Neural crest cell (in vitro differentiated cells): Measurements from ENCODE around the gene ARHGAP45. TPM values are rescaled to one million over a fixed set of nuclear protein-coding genes. Genes with fewer than 3 reads are reported as not detected.
A peak's percentile ranks its signal among the peaks of the same experiment; 100 is the strongest.

Experiments
- DNase-seq: peaks from one replicate; pipeline ENCODE4 v3.0.0; 2021; ENCODE audit warnings: low read depth, mixed read lengths, low spot score
- H3K27ac Mint-ChIP-seq: one replicate; pipeline ENCODE4 v1.8.0; 2021; ENCODE audit warnings: mild to moderate bottlenecking, mixed read lengths; ENCODE audit not compliant: unreplicated experiment
- H3K27me3 Mint-ChIP-seq: 2 replicates; pipeline ENCODE4 v1.8.0; 2021; ENCODE audit warnings: low read depth, mild to moderate bottlenecking, mixed read lengths
- H3K36me3 Mint-ChIP-seq: 2 replicates; pipeline ENCODE4 v1.8.0; 2021; ENCODE audit warnings: low read depth, mild to moderate bottlenecking, mixed read lengths
- H3K4me1 Mint-ChIP-seq: 2 replicates; pipeline ENCODE4 v1.8.0; 2021; ENCODE audit warnings: mixed read lengths
- H3K4me3 Mint-ChIP-seq: one replicate; pipeline ENCODE4 v1.8.0; 2021; ENCODE audit warnings: mild to moderate bottlenecking, mixed read lengths
- H3K9me3 Mint-ChIP-seq: 2 replicates; pipeline ENCODE4 v1.8.0; 2021; ENCODE audit warnings: mixed read lengths
- total RNA-seq: library from RNA; stranded (reverse); gene quantifications from 2 replicates; pipeline ENCODE4 v1.2.1, GENCODE V29; 2021
- TF ChIP-seq, protein P1 (sequence below): fragments of 200-600 bp; sonication (generic); conservative IDR thresholded peaks from 2 replicates; pipeline ENCODE4 v1.5.0; 2021; ENCODE audit warnings: antibody characterized with exemption, mild to moderate bottlenecking

The ARHGAP45 gene
- total RNA-seq, 1 donor from 2014 or later: 1.6 TPM

GRCh38 chr19:1088416-1089010, 21.5 kb downstream of the ARHGAP45 start:
- Mint-ChIP-seq H3K4me3 (no peak overlapping the region), H3K4me1 (peaks cover 3% of the 10 kb centered on the region), H3K9me3 (no peaks in the 10 kb centered on the region), H3K27ac (no peak overlapping the region), H3K27me3 (peaks cover 5% of the 10 kb centered on the region), H3K36me3 (peaks cover 3% of the 10 kb centered on the region)
- DNase-seq: no peak
- TF ChIP-seq, protein P1, sequence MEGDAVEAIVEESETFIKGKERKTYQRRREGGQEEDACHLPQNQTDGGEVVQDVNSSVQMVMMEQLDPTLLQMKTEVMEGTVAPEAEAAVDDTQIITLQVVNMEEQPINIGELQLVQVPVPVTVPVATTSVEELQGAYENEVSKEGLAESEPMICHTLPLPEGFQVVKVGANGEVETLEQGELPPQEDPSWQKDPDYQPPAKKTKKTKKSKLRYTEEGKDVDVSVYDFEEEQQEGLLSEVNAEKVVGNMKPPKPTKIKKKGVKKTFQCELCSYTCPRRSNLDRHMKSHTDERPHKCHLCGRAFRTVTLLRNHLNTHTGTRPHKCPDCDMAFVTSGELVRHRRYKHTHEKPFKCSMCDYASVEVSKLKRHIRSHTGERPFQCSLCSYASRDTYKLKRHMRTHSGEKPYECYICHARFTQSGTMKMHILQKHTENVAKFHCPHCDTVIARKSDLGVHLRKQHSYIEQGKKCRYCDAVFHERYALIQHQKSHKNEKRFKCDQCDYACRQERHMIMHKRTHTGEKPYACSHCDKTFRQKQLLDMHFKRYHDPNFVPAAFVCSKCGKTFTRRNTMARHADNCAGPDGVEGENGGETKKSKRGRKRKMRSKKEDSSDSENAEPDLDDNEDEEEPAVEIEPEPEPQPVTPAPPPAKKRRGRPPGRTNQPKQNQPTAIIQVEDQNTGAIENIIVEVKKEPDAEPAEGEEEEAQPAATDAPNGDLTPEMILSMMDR: no peak

GRCh38 chr19:1089126-1089771, 22.3 kb downstream of the ARHGAP45 start:
- no peak overlapping the region for H3K27ac Mint-ChIP-seq
- TF ChIP-seq, protein P1: no peak
- H3K9me3 Mint-ChIP-seq: no peaks in the 10 kb centered on the region
- H3K4me1 Mint-ChIP-seq: peaks cover 9% of the 10 kb centered on the region
- DNase-seq: no peak
- H3K36me3 Mint-ChIP-seq: peaks cover 3% of the 10 kb centered on the region
- no peaks in the 10 kb centered on the region for H3K27me3 Mint-ChIP-seq
- H3K4me3 Mint-ChIP-seq: no peak overlapping the region

DNA sequence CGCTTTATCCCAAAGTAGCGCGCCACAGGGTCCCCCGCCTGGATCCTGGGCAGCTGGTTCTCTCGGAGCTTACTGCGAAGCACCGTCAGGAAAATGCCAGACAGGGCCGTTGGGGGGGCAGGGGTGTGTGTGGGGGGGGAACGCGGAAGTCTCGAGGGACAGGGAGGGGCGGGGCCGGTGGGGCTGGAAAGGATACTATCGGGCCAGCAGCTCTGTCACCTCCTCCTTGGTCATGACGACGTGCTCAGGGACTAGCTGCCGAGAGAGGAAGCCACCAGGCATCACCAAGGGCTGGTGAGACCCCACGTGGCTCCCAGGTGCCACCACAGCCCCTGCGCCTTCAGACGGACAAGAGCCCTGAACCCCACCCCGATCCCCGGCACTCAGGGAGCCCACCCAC, 22.9 kb downstream of the ARHGAP45 start:
- no peak overlapping the region for H3K4me3 Mint-ChIP-seq
- TF ChIP-seq, protein P1: no peak
- peaks cover 3% of the 10 kb centered on the region for H3K36me3 Mint-ChIP-seq
- peaks cover 12% of the 10 kb centered on the region for H3K4me1 Mint-ChIP-seq
- H3K27me3 Mint-ChIP-seq: no peaks in the 10 kb centered on the region
- no peak overlapping the region for H3K27ac Mint-ChIP-seq
- no peak for DNase-seq
- no peaks in the 10 kb centered on the region for H3K9me3 Mint-ChIP-seq

DNA sequence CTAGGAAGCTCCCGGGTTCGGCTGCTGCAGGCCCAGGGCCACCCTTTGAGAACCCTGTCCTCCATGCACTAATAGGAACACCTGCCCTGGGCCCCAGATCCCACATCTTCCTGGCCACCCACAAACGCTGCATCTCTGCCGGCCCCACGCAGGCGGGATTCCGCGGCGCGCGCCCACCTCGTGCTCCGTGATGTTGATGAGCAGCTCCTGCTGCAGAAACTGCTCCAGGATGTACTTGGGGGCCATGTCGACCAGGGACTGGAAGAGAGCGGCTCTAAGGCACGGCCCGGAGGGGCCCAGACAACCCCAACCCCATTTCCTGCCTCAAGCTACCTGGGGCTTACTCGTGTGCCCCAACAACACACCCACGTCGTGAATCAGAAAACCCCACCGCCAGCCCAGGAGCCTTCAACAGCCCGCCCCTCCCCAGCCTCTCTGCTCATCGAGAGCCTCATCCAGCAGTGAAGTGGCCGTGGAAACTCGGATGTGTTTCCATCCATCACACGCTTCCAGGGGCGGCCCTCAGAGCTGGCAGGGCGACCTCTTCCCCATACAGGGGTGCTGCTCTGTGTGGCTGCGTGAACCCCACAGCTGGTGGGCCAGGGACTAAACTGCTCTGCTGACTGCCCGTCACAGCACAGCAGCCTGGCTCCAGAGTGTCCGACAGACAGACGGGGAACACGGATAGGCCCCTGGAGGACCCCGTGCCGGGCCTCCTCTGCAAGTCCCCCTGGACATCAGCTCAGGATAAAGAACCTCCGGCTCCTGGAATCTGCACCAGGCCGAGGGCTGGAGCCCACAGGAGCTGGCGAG, 24.0 kb downstream of the ARHGAP45 start:
- Mint-ChIP-seq H3K36me3 (peaks cover 3% of the 10 kb centered on the region), H3K9me3 (no peaks in the 10 kb centered on the region), H3K27ac (no peak overlapping the region), H3K27me3 (no peaks in the 10 kb centered on the region), H3K4me1 (peaks cover 20% of the 10 kb centered on the region), H3K4me3 (no peak overlapping the region)
- TF ChIP-seq, protein P1: no peak
- DNase-seq: no peak

- no peaks in the 10 kb centered on the region for H3K9me3 Mint-ChIP-seq
- peaks cover 22% of the 10 kb centered on the region for H3K4me1 Mint-ChIP-seq
- H3K27ac Mint-ChIP-seq: no peak overlapping the region
- peak overlapping the region; percentile 62 for H3K4me3 Mint-ChIP-seq
- H3K27me3 Mint-ChIP-seq: no peaks in the 10 kb centered on the region
- no peak for DNase-seq
- TF ChIP-seq, protein P1: no peak
- peaks cover 3% of the 10 kb centered on the region for H3K36me3 Mint-ChIP-seq
Observed at GRCh38 chr19:1091544-1092175, 24.7 kb downstream of the ARHGAP45 start.
